ENCODE results near the gene ROBO3.
A peak's percentile ranks its signal among the peaks of the same experiment; 100 is the strongest.

The ROBO3 gene

DNA sequence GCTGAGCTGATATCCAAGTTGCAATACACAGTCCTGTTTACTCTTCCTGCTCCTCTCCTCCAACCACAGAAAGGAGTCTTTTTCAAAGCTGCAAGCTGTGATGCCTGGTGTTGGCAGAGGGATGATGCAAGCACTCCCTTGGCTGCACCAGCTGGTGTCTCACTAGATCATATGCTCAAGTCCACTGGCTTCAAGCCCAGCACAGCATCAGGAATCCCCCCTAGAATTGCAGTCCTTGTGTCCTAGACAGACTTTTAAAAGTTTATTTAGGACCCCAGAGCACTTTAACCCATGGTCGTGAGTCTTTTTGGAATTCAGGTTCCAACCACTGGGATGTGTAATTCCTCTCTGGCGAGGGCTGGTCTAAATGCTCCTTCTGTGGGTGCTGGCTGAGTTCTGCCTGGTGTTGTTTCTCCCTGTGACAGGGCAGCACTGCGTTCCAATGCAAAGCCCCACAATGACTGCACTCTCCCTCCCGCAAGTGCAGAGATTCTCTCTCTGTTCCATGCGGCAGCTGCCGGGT is 51.9 kb downstream of the ROBO3 start:
- Histone ChIP-seq H3K36me3 (ENCODE audit: control insufficient read depth in 2 of 2, insufficient read depth in 2 of 2, low read length in 2 of 2) (no peaks in the 10 kb centered on the region), H3K4me1 (ENCODE audit: control insufficient read depth in 2 of 2, insufficient read depth in 2 of 2, low read length in 2 of 2) (peaks cover 0 to 3% of the 10 kb centered on the region in 2 donors), H3K9ac (ENCODE audit: low read depth in 1 of 2, low read length in 2 of 2) (no peak overlapping the region), H3K4me3 (ENCODE audit: low read length in 2 of 2) (no peak overlapping the region), H3K9me3 (ENCODE audit: control insufficient read depth in 2 of 2, low read length in 2 of 2) (no peaks in the 10 kb centered on the region), H3K27ac (ENCODE audit: low read depth in 2 of 2, low read length in 2 of 2) (no peak overlapping the region), H3K27me3 (ENCODE audit: control insufficient read depth in 2 of 2, insufficient read depth in 2 of 2, low read length in 2 of 2) (no peaks in the 10 kb centered on the region)

DNA sequence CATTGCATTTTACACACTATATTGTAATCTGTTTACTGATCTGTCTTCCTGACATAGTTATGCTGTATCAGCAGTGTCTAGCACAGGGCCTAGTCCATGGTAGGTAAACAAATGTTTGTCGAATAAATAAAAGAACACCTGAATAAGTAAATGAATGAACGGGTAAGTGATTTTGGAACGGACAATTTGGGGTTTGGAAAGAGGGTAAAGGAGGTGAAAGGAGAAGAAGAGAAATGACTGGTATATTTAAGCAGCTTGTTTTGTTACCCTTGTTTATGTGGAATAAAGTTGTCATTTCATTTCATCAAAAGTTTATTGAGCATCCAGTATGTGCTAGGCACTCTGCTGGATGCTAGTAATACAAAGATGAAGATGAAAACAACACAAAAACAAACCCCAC is 53.7 kb downstream of the ROBO3 start, which contains the start of gene HEPN1:
TSS of gene HEPN1 (plus strand) at position 301 of the 400 bp plus-strand sequence.
- no peaks in the 10 kb centered on the region for H3K27me3 ChIP-seq (ENCODE audit: control insufficient read depth in 2 of 2, insufficient read depth in 2 of 2, low read length in 2 of 2)
- H3K4me1 ChIP-seq (ENCODE audit: control insufficient read depth in 2 of 2, insufficient read depth in 2 of 2, low read length in 2 of 2): peaks cover 0 to 3% of the 10 kb centered on the region in 2 donors
- no peaks in the 10 kb centered on the region for H3K36me3 ChIP-seq (ENCODE audit: control insufficient read depth in 2 of 2, insufficient read depth in 2 of 2, low read length in 2 of 2)
- H3K4me3 ChIP-seq (ENCODE audit: low read length in 2 of 2): no peak within 1 kb of the TSS
- H3K27ac ChIP-seq (ENCODE audit: low read depth in 2 of 2, low read length in 2 of 2): no peak within 1 kb of the TSS
- no peak within 1 kb of the TSS for H3K9ac ChIP-seq (ENCODE audit: low read depth in 1 of 2, low read length in 2 of 2)
- no peaks in the 10 kb centered on the region for H3K9me3 ChIP-seq (ENCODE audit: control insufficient read depth in 2 of 2, low read length in 2 of 2)

DNA sequence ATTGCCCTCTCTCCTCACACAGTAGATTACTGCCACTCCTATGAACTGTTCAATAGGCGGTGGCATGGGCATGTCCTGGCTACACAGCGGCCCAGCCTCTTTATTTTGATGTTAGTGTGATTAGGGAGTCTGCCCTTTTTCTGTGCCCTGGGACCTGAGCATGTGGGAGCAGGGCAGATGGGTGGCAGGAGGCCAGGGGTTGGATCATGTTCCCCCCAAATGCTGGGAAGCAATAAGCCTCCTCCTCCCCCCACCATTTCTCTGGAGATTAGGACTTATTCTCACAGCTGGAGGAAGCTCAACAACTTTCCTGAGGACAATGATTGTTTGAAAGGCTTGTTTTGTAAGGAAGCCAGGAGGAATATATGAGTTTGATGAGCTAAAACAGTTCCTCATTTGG is 54.7 kb downstream of the ROBO3 start:
- Histone ChIP-seq H3K27me3 (ENCODE audit: control insufficient read depth in 2 of 2, insufficient read depth in 2 of 2, low read length in 2 of 2) (no peaks in the 10 kb centered on the region), H3K36me3 (ENCODE audit: control insufficient read depth in 2 of 2, insufficient read depth in 2 of 2, low read length in 2 of 2) (no peaks in the 10 kb centered on the region), H3K9ac (ENCODE audit: low read depth in 1 of 2, low read length in 2 of 2) (no peak overlapping the region), H3K27ac (ENCODE audit: low read depth in 2 of 2, low read length in 2 of 2) (no peak overlapping the region), H3K4me1 (ENCODE audit: control insufficient read depth in 2 of 2, insufficient read depth in 2 of 2, low read length in 2 of 2) (peaks cover 0 to 3% of the 10 kb centered on the region in 2 donors), H3K4me3 (ENCODE audit: low read length in 2 of 2) (no peak overlapping the region), H3K9me3 (ENCODE audit: control insufficient read depth in 2 of 2, low read length in 2 of 2) (no peaks in the 10 kb centered on the region)

DNA sequence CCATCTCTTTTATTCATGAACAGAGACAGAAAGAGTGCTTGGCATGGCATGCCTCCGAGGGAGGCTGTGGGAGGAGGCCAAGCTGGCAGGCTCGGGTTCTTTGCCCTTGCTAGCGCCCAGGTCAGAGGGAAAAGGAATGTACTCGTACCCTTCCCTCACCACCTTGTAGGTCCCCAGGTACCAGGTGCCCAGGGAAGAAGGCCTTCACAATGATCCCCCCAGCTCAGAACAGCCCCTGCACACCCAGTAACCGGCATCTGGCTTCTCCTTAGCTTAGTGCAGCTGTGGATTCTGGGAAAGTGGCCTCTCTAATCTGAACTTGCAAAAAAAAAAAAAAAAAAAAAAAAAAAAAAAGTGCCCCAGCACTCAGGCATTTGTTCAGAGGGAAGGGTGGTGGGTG is 55.1 kb downstream of the ROBO3 start:
- H3K4me3 ChIP-seq (ENCODE audit: low read length in 2 of 2): no peak overlapping the region
- no peaks in the 10 kb centered on the region for H3K36me3 ChIP-seq (ENCODE audit: control insufficient read depth in 2 of 2, insufficient read depth in 2 of 2, low read length in 2 of 2)
- H3K27ac ChIP-seq (ENCODE audit: low read depth in 2 of 2, low read length in 2 of 2): no peak overlapping the region
- H3K9me3 ChIP-seq (ENCODE audit: control insufficient read depth in 2 of 2, low read length in 2 of 2): no peaks in the 10 kb centered on the region
- peaks cover 0 to 3% of the 10 kb centered on the region in 2 donors for H3K4me1 ChIP-seq (ENCODE audit: control insufficient read depth in 2 of 2, insufficient read depth in 2 of 2, low read length in 2 of 2)
- no peak overlapping the region for H3K9ac ChIP-seq (ENCODE audit: low read depth in 1 of 2, low read length in 2 of 2)
- H3K27me3 ChIP-seq (ENCODE audit: control insufficient read depth in 2 of 2, insufficient read depth in 2 of 2, low read length in 2 of 2): no peaks in the 10 kb centered on the region

DNA sequence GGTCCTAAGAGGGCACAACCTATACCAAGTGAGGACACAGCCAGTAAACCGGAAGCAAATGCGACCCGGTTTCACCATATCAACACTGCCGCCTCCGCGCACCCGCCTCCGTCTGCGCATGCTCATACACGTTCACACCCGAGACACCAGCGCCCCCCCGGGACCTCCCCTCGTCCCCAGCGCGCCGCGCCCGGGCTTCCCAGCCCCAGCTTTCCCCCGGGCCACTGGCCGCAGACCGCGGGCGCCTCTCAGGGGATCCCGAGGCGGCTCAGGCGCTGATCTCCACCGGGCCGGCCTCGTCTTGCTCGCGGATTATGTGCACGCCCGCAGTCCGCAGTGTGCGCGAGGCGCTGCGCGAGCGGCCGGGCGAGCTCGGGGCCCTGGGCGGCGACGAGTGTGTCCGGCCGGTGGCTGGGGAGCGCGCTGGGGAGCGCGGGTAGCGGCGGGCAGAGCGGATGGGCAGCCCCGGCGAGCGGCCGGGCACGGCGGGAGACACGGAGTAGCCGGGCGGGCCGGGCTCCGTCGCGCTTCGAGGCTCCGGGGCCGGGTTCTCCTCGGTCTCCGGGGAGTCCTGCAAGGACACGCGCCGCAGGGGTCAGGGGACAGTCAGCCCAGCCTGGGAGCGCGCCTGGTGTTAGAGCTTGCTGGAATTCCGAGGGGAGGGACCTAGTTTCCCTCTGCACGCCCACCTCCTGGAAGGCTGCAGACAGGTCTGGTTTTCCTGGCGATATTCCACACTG is 55.8 kb downstream of the ROBO3 start:
- H3K27me3 ChIP-seq (ENCODE audit: control insufficient read depth in 2 of 2, insufficient read depth in 2 of 2, low read length in 2 of 2): no peaks in the 10 kb centered on the region
- peak overlapping the region in 1 of 2 donors; percentile 43 for H3K4me3 ChIP-seq (ENCODE audit: low read length in 2 of 2)
- H3K36me3 ChIP-seq (ENCODE audit: control insufficient read depth in 2 of 2, insufficient read depth in 2 of 2, low read length in 2 of 2): no peaks in the 10 kb centered on the region
- H3K9ac ChIP-seq (ENCODE audit: low read depth in 1 of 2, low read length in 2 of 2): peak overlapping the region in 1 of 2 donors; percentile 26
- peaks cover 0 to 3% of the 10 kb centered on the region in 2 donors for H3K4me1 ChIP-seq (ENCODE audit: control insufficient read depth in 2 of 2, insufficient read depth in 2 of 2, low read length in 2 of 2)
- H3K27ac ChIP-seq (ENCODE audit: low read depth in 2 of 2, low read length in 2 of 2): no peak overlapping the region
- no peaks in the 10 kb centered on the region for H3K9me3 ChIP-seq (ENCODE audit: control insufficient read depth in 2 of 2, low read length in 2 of 2)

DNA sequence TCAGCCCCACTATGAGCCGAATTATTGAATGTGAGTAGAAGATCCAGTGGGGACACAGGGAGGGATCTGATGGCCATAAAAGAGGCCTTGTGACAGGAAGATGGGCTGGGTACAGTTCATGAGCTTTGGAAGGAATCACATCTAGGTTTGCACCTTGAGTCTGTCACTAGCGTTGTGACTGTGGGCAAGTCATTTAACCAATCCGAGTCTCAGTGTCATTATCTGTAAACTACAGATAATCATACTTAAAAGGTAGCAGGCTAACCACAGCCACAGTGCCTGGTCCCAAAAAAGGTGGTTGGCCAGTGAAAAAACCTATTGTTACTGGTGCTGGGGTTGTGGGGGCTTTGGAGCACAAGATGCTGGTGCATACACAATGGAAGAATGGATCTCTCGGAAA is 57.6 kb downstream of the ROBO3 start:
- no peaks in the 10 kb centered on the region for H3K36me3 ChIP-seq (ENCODE audit: control insufficient read depth in 2 of 2, insufficient read depth in 2 of 2, low read length in 2 of 2)
- no peak overlapping the region for H3K27ac ChIP-seq (ENCODE audit: low read depth in 2 of 2, low read length in 2 of 2)
- no peaks in the 10 kb centered on the region for H3K9me3 ChIP-seq (ENCODE audit: control insufficient read depth in 2 of 2, low read length in 2 of 2)
- peaks cover 0 to 3% of the 10 kb centered on the region in 2 donors for H3K4me1 ChIP-seq (ENCODE audit: control insufficient read depth in 2 of 2, insufficient read depth in 2 of 2, low read length in 2 of 2)
- no peaks in the 10 kb centered on the region for H3K27me3 ChIP-seq (ENCODE audit: control insufficient read depth in 2 of 2, insufficient read depth in 2 of 2, low read length in 2 of 2)
- H3K4me3 ChIP-seq (ENCODE audit: low read length in 2 of 2): no peak overlapping the region
- H3K9ac ChIP-seq (ENCODE audit: low read depth in 1 of 2, low read length in 2 of 2): no peak overlapping the region

DNA sequence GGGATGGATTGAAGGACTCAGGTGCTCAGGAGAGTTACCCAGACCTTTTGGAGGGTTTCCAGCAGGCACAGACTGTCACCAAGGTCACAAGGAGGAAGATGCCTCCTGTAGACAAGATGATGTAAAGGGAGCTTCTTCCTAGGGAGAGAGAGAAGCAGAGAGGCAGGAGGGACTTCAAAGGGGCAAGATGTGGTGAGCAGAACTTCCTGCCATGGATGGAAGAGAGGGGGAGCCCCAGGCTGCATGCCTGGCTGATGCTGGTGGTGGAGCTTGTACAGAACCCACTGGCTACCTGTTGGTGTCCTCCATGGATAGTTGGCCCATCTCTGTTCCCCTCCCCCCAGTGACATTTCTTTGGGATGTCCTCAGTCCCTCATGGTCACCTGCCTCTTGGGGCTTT is 58.1 kb downstream of the ROBO3 start:
- peaks cover 0 to 3% of the 10 kb centered on the region in 2 donors for H3K4me1 ChIP-seq (ENCODE audit: control insufficient read depth in 2 of 2, insufficient read depth in 2 of 2, low read length in 2 of 2)
- H3K36me3 ChIP-seq (ENCODE audit: control insufficient read depth in 2 of 2, insufficient read depth in 2 of 2, low read length in 2 of 2): no peaks in the 10 kb centered on the region
- no peaks in the 10 kb centered on the region for H3K27me3 ChIP-seq (ENCODE audit: control insufficient read depth in 2 of 2, insufficient read depth in 2 of 2, low read length in 2 of 2)
- no peaks in the 10 kb centered on the region for H3K9me3 ChIP-seq (ENCODE audit: control insufficient read depth in 2 of 2, low read length in 2 of 2)
- no peak overlapping the region for H3K4me3 ChIP-seq (ENCODE audit: low read length in 2 of 2)
- no peak overlapping the region for H3K27ac ChIP-seq (ENCODE audit: low read depth in 2 of 2, low read length in 2 of 2)
- H3K9ac ChIP-seq (ENCODE audit: low read depth in 1 of 2, low read length in 2 of 2): no peak overlapping the region

DNA sequence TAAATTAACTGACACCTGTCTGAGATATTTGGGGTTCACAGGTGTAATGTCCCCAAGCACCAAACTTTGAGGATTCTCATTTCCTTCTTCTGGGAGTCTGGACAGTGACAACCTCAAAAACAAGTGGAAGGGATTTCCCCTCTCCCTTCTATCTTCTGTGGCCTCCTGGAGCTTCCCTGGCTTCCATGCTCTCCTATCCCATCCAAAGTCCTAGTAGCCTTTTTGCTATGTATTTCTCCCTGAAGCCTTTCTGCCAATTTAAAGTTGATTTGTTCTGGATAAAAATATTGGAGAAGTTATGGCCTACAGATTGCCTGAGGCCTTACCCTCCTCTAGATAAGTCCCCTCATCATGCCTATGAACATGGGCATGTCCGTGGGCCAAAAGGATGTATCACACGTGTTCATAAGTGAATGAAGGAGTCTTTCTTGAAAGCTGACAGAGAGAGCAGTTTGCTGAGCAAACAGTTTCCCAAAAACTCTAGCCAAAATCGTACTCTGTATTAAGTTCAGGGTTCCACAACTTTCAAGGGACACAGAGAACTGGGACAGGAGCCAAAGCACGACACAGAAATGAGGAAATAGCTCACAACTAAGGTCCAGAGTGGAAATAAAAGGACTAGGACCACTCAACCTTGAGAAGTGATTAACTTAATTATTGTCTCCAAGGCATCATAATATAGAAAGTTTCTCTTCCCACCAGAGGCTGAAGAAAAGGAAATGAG is 63.9 kb downstream of the ROBO3 start:
- Histone ChIP-seq H3K9me3 (ENCODE audit: control insufficient read depth in 2 of 2, low read length in 2 of 2) (no peaks in the 10 kb centered on the region), H3K27me3 (ENCODE audit: control insufficient read depth in 2 of 2, insufficient read depth in 2 of 2, low read length in 2 of 2) (peaks cover 0 to 1% of the 10 kb centered on the region in 2 donors), H3K4me1 (ENCODE audit: control insufficient read depth in 2 of 2, insufficient read depth in 2 of 2, low read length in 2 of 2) (no peaks in the 10 kb centered on the region), H3K4me3 (ENCODE audit: low read length in 2 of 2) (no peak overlapping the region), H3K27ac (ENCODE audit: low read depth in 2 of 2, low read length in 2 of 2) (no peak overlapping the region), H3K9ac (ENCODE audit: low read depth in 1 of 2, low read length in 2 of 2) (no peak overlapping the region), H3K36me3 (ENCODE audit: control insufficient read depth in 2 of 2, insufficient read depth in 2 of 2, low read length in 2 of 2) (no peaks in the 10 kb centered on the region)

DNA sequence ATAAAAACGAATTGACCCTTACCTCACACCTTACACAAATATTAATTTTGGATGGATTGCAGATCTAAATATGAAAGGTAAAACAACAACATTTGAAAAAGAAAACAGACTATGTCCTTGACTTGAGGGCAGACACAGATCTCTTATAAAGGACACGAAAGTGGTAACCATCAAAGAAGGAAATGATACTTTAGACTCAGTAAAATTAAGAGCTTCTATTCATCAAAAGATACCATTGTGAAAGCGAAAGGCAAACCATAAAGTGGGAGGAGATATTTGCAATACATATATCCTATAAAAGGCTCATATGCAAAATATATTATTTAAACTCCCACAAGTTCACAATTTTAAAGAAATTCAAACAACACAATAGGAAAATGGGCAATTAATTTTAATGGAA is 65.6 kb downstream of the ROBO3 start:
- no peak overlapping the region for H3K27ac ChIP-seq (ENCODE audit: low read depth in 2 of 2, low read length in 2 of 2)
- H3K4me3 ChIP-seq (ENCODE audit: low read length in 2 of 2): no peak overlapping the region
- peaks cover 0 to 8% of the 10 kb centered on the region in 2 donors for H3K27me3 ChIP-seq (ENCODE audit: control insufficient read depth in 2 of 2, insufficient read depth in 2 of 2, low read length in 2 of 2)
- H3K4me1 ChIP-seq (ENCODE audit: control insufficient read depth in 2 of 2, insufficient read depth in 2 of 2, low read length in 2 of 2): no peaks in the 10 kb centered on the region
- no peaks in the 10 kb centered on the region for H3K9me3 ChIP-seq (ENCODE audit: control insufficient read depth in 2 of 2, low read length in 2 of 2)
- no peaks in the 10 kb centered on the region for H3K36me3 ChIP-seq (ENCODE audit: control insufficient read depth in 2 of 2, insufficient read depth in 2 of 2, low read length in 2 of 2)
- no peak overlapping the region for H3K9ac ChIP-seq (ENCODE audit: low read depth in 1 of 2, low read length in 2 of 2)
